ENCODE results near the gene DCUN1D2.
A peak's percentile ranks its signal among the peaks of the same experiment; 100 is the strongest.
"Not testable (repeated sequence)": the region's sequence is repeated elsewhere in the genome, so short reads cannot be mapped to it uniquely, and the experiment has no call there.

Gene DCUN1D2

DNA sequence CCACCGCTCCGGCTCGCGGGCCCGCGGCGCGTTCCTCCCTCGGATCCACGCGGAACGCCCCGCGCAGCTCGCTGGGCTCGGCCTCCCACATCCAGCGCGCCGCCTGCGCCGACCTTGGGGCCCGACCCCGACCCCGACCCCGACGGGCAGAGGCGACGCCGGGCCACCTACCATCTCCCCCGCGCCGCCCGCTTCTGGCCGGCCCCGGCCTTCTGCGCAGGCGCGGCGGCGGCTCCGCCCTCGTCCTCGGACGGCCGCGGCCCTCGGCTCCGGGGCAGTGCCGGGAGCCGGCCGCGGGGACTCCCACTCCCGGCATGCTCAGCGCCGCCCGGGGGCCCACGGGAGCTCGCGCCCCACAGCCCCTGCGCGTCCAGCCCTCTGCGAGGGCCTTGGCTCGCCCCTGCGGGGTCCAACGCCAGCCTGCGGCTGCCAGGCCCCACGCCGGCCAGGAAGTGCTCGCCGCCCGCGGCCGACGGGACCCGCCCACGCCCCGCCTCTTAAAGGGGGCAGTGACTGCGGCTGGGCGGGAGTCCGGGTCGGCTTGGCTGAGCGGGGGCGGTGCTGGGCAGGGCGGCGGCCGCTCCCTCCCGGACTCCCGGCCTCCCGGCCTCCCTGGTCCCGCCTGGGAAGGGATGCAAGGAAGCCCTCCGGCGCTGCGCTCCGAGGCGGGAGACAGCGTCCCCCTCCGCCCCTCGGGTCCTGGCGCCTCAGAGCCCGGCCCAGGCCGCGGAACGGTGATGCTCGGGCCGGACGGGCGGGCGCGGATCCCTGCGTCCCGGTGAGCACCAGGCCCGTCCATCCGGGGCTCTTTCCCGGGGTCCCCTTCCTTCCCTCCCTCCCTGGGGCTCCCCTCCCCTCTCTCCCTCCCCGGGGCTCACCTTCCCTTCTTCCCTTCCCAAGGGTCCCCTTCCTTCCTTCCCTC is at the start of gene DCUN1D2:
DCUN1D2 (minus strand) TSS at position 216 of the 922 bp plus-strand sequence; CDS start at position 174, 42 bp downstream.
- DNase-seq = peak; percentile 96

GRCh38 chr13:113539822-113540221 is 49.3 kb upstream of the DCUN1D2 start:
- no peak for DNase-seq

GRCh38 chr13:113539176-113539575 is 48.7 kb upstream of the DCUN1D2 start:
- DNase-seq = no peak

DNA sequence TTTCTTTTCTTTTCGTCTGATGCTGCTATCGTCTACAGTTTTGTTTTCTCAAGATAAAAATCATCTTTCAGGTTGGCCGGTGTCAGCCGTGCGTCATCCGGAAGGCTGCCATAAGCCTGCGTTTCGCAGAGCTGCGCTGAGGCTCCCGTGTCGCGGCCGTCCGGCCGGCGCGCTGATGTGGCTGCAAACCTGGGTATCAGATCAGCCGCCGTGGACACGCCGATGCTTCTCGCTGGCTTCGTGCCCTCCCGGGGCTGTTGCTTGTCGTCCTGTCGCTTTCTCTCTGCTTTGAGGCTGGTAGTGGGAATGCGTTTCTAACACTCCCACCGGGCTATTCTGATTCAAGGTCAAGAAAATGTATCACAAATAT is 48.2 kb upstream of the DCUN1D2 start:
- no peak for DNase-seq

DNA sequence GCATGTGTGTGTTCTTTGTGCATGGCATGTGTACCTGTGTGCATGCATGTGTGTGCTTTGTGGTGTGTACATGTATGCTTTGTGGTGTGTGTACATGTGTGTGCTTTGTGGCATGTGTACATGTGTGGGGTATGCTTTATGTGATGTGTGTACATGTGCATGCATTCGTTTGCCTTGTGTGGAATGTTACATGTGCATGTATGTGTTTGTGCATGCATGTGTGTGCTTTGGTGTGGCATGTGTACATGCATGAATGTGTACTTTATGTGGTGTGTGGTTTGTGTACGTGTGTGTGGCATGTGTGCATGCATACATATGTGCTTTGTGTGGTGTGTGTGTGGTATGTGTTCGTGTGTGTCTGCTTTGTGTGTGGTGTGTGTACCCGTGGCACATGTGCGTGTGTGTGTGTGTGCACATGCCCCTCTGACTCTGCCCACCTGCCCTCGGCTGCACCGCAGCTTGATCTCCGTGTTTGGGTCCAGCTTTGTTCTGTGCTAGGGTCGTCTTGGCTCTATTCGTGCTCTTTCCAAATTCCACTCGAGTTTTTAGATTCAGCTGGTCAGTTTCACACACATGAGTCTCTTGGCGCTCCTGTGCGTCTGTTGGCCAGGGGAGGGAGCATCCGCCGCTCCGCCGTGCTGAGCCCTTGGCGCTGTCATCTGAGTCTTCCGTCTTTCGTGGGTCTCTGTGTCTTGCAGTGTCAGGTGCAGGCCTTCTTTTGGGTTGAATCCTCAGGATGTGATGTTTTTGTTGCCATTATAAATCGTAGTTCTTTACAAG is 47.6 kb upstream of the DCUN1D2 start:
- DNase-seq = no peak

DNA sequence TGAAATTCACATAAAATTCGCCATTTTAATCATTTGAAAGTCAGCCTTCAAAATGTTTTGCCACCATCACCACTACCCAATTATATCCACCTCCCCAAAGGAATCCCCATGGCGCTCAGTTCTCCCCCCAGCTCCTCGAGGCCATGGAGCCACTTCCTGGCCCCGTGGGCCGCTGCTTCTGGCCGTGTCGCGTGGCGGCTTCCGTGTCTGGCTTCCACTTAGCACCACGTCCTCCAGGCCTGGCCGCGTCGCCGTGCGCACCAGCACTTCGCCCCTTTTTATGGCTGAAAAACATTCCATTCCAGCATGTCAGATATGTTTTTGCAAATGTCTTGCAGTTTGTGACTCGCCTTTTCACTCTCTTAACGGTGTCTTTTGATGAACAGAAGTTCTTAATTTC is 46.7 kb upstream of the DCUN1D2 start:
- no peak for DNase-seq

- no peak for DNase-seq
Observed at GRCh38 chr13:113536461-113537110, 46.1 kb upstream of the DCUN1D2 start.

GRCh38 chr13:113535381-113535781 is 44.9 kb upstream of the DCUN1D2 start:
- DNase-seq = no peak

DNA sequence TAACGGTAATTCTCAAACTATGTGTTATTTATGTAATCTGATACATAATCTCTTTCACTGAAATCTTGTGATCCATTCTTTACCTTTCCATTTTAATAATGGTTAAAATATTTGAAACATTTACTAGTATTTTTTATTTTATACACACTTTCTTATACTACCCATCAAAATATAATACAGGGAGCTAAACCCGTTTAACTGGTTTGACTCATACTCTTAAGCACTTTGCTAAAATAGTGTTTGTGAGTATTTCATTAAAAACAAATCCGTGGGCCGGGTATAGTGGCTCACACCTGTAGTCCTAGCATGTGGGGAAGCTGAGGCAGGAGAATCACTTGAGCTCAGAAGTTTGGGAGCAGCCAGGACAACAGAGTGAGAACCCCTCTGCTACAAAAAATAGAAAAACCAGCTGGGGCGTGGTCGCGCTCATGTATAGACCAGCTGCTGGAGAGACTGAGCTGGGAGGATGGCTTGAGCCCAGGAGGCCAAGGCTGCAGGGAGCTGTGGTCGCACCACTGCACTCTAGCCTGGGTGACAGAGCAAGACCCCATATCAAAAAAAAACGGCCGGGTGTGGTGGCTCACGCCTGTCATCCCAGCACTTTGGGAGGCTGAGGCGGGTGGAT is 43.8 kb upstream of the DCUN1D2 start:
- DNase-seq = no peak

GRCh38 chr13:113533161-113533840 is 42.8 kb upstream of the DCUN1D2 start:
- DNase-seq = no peak

DNA sequence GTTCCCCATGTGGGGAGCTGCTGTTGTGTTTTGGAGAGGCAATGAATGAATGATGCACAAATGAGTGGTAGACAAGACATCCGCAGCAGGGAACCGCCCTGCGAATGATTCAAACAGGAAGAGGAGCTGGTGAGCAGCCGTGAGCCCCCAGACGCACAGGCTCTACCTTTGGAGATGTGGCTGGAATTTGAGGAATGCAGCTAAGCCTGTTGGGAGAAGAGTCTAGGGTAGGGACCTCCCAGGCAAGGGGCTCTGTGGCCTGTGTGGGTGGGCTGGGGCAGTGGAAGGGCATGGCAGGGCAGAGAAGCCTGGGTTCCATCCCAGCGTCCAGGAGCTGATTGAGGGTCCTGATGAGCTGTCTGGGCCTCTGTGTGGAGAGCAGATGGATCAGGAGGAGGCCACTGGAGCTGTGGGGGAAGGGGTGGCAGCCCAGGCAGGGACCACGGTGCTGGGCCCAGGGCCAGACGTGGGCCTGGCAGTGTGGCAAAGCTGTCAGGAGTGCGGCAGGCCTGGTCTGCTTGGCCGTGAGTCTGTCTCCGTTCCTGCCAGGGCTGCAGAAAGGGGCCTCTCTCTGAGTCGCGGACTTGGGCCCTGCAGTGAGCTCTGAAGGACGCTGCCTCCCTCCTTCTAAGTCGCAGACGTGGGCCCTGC is 41.8 kb upstream of the DCUN1D2 start:
- peak; percentile 52 for DNase-seq

DNA sequence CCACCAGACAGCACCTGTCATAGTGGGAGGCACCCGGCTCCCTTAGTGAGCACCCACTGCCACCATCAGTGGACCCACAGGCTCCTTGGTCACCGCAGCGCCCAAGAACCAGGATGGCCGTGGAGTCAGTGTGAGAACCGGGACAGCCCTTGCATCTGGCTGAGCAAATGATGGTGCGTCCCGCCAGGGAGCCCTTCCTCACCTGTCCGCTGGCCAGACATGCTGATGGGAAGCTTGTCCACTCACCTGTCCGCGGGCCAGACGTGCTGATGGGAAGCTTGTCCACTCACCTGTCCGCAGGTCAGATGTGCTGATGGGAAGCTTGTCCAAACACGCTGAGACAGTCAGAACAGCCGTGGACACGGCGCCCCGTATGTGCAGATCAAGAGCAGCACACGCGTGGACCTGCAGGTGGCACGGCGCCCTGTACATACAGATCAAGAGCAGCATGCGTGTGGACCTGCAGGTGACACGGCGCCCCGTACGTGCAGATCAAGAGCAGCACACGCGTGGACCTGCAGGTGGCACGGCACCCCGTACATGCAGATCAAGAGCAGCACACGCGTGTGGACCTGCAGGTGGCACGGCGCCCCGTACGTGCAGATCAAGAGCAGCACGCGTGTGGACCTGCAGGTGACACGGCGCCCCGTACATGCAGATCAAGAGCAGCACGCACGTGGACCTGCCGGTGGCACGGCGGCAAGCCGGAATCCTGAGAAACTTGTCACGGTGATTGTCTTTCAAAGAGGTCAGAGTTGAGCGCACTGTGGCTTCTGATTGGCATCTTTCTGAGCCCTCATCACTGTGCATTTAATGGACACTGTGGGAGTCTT is 40.7 kb upstream of the DCUN1D2 start:
- no peak for DNase-seq

GRCh38 chr13:113528813-113529180 is 38.3 kb upstream of the DCUN1D2 start:
- no peak for DNase-seq

DNA sequence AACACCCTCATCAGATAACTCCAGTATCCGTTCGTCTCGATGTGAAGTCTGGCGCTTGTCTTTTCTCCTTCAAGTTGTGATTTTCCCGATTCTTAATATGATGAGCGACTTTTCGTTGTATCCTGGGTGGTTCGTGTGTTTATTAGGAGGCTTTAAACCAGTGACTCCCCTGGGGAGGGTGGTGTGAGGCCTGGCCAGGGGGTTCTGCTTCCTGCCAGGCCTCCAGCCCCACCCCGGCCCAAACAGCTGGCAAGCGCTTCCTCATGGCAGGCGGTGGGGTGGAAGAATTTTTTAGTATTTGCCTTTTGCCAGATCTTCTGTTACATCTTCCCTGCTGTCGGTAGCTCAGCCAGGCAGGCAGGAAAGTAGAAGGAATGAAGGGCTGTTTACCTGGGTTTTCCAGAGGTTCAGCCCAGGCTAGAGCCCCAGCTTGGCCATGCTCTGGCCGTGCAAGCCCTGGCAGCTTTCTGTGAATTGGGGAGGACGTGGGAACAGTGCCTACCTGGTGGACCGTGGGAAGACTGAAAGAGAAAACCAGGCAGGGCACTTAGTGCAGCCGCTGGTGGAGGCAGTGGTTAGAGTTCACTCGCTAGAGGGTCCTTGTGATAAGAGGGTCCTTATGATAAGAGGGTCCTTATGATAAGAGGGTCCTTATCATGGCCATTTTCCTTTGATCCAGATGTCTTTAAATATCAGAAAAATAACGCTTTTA is 37.7 kb upstream of the DCUN1D2 start:
- DNase-seq = no peak

- no peak for DNase-seq
Observed at GRCh38 chr13:113527272-113527958, 36.9 kb upstream of the DCUN1D2 start.

DNA sequence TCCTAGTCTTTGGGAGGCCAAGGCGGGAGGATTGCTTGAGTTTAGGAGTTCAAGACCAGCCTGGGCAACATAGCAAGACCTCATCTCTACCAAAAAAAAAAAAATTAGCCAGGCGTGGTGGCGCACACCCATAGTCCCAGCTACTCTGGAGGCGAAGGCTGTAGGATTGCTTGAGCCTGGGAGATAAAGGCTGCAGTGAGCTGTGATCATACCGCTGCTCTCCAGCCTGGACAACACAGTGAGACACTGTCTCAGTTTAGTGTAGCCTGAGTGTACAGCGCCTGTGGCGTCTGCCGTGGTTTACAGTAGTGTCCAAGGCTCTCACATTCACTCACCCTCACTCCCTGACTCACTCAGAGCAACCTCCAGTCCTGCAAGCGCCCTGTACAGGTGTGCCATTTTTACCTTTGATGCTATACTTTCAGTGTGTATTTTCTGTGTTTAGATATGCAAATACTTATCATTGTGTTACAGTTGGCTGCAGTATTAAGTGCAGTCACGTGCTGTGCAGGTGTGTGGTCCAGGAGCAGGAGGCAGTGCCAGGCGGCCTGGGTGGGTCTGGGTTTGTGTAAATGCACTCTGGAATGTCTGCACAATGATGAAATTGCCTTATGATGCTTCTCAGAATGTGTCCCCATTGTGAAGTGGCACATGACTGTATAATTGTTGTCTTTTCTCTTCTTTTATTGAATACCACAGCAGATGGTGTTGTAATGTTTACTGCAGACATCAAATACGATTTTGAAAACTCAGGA is 36.1 kb upstream of the DCUN1D2 start:
- no peak for DNase-seq

- DNase-seq = not testable (repeated sequence)
Observed at GRCh38 chr13:113522438-113522837, 31.9 kb upstream of the DCUN1D2 start.

DNA sequence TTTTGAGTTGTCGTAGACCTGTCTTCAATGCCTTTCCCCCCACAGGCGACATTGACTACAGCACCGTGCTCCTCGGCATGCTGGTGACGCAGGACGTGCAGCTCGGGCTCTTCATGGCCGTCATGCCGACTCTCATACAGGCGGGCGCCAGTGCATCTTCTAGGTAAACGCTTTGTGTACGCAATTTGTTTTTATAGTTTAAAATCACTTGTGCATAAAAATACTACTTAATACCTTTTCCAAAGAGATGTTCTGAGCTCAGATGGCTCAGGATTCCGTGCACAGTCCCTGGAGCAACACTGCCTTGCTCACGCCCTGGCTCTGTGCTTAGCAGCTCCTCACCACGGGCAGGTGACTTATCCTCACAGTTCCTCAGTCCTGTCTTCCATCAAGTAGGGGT is 30.1 kb upstream of the DCUN1D2 start:
- DNase-seq = no peak

- no peak for DNase-seq
Observed at GRCh38 chr13:113519556-113519955, 29.0 kb upstream of the DCUN1D2 start.

Data from 8988T (cell line).